Ascending aorta (tissue), 1 donor: ENCODE results near the gene ENDOG. TPM values are rescaled to one million over a fixed set of nuclear protein-coding genes. Genes with fewer than 3 reads are reported as not detected.

ENCODE experiments used
- total RNA-seq: library from RNA; depleted of rRNA; stranded (reverse); fragments of >200 nt; gene quantifications from one replicate; pipeline ENCODE4 v1.1.0, GENCODE V29; 2016

Gene ENDOG
- total RNA-seq, 1 donor from 2014 or later, result 59.4 TPM

Other genes with a start within 250 kb of the ENDOG start
- 49.9 TPM for gene DYNC2I2, start 161.7 kb upstream of the ENDOG start, total RNA-seq
- 102 TPM for gene SET, start 129.3 kb upstream of the ENDOG start, total RNA-seq
- gene PKN3, start 116.0 kb upstream of the ENDOG start, total RNA-seq, result 28.8 TPM
- gene ZDHHC12, start 94.4 kb upstream of the ENDOG start, total RNA-seq, result 49.6 TPM
- gene ZER1, start 46.6 kb upstream of the ENDOG start, total RNA-seq, result 55.5 TPM
- gene TBC1D13, start 31.2 kb upstream of the ENDOG start, total RNA-seq, result 19.8 TPM
- gene SPOUT1, start 11.3 kb downstream of the ENDOG start, total RNA-seq, result 26.5 TPM
- 4.9 TPM for gene KYAT1, start 63.5 kb downstream of the ENDOG start, total RNA-seq
- 227 TPM for gene LRRC8A, start 63.6 kb downstream of the ENDOG start, total RNA-seq
- gene PHYHD1, start 102.5 kb downstream of the ENDOG start, total RNA-seq, result 46.1 TPM
- 5.0 TPM for gene DOLK, start 129.1 kb downstream of the ENDOG start, total RNA-seq
- 45.0 TPM for gene NUP188, start 129.2 kb downstream of the ENDOG start, total RNA-seq
- gene SH3GLB2, start 209.8 kb downstream of the ENDOG start, total RNA-seq, result 138 TPM
- 39.9 TPM for gene MIGA2, start 218.1 kb downstream of the ENDOG start, total RNA-seq